GM21367 (cell line): ENCODE measurements around the gene XPNPEP2.

Experiments
- ATAC-seq: cut with Tn5 transposase; IDR thresholded peaks from one replicate; pipeline ENCODE4 v1.9.1; 2021; ENCODE audit not compliant: unreplicated experiment

XPNPEP2 gene

DNA sequence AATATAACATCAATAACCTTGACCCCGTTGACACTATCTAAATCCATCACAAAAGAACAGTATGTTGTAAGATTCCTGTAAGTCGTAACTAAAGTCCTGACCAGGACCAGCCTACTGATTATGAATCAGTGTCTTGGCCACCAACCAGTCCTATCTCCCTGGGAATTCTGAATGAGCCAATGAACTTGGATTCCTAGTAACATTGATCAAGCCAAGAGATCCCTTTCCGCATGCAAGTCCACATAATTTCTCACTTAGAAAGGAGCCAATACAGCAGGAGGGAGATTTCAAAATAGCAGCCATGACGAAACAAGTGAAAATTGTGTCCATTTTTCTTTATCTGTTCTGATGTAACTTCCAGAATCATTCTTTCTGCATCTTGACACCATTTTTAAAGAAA, 9.5 kb downstream of the XPNPEP2 start:
- ATAC-seq: no peak

DNA sequence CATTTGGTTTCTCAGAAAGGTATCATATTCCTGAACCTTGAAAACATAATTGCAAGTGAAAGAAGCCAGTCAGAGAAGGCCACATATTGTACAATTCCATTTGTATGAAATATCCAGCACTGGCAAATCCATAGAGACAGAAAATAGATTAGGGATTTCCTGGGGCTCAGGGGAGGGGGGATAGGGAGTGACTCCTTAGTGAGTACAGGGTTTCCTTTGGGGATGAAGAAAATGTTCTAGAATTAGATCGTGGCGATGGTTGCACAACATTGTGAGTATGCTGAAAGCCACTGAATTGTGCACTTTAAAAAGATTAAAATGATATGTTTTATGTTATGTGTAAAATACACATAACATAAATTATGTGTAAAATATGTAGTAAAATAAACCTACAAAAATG, 10.3 kb downstream of the XPNPEP2 start:
- no peak for ATAC-seq

DNA sequence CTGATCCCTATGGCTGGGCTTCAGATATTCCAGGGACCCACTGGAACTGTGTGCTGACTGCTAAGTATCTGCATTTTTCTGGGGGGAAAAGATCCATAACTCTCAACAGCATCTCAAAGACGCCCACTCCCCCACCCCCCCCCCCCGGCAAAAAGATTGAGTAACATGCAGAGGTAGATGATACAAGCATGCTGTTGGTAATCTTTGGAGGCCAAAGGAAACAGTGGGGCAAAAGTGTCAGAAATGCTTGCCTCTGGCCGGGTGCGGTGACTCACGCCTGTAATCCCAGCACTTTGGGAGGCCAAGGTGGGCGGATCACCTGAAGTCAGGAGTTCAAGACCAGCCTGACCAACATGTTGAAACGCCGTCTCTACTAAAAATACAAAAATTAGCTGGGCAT, 12.2 kb downstream of the XPNPEP2 start:
- no peak for ATAC-seq

DNA sequence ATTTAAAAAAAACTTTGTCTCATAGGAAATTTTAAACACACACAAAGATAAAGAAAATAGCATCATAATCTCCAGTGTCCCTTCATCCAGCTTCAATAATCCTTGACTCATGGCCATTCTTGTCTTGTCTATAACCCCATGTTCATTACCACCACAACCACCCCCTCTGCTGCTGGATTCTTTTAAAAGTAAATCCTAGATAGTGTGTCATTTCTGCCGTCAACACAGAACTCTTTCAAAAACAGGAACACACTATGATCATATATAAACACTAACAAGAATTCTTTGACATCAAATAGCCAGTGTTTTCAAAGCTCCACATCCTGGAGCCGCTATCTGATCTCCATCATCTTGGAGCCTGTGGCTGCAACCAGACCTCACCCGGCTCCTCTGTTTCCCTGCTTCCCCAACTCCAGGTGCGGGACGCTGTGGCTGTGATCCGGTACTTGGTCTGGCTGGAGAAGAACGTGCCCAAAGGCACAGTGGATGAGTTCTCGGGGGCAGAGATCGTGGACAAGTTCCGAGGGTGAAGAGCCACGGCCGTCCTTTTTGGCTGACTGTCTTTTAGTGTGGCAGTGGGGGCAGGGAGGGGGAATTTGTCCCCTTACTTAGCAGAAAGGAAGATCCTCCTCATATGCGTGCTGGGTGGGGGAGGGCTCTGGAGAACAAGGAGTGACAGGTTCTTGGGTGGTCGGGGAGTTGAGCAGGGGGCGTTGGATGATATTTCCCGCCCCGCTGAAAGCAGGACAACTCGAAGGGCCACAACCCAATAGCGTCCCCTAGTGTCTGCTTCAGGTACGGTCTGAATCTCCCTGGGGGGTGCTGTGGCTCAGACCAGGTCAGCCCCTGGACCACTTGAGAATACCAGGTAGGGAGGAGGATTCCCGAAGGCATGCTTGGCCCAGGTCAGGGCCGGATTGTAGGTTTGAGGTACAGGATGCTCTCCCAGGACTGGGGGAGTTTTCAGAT, 15.6 kb downstream of the XPNPEP2 start:
- ATAC-seq: no peak

DNA sequence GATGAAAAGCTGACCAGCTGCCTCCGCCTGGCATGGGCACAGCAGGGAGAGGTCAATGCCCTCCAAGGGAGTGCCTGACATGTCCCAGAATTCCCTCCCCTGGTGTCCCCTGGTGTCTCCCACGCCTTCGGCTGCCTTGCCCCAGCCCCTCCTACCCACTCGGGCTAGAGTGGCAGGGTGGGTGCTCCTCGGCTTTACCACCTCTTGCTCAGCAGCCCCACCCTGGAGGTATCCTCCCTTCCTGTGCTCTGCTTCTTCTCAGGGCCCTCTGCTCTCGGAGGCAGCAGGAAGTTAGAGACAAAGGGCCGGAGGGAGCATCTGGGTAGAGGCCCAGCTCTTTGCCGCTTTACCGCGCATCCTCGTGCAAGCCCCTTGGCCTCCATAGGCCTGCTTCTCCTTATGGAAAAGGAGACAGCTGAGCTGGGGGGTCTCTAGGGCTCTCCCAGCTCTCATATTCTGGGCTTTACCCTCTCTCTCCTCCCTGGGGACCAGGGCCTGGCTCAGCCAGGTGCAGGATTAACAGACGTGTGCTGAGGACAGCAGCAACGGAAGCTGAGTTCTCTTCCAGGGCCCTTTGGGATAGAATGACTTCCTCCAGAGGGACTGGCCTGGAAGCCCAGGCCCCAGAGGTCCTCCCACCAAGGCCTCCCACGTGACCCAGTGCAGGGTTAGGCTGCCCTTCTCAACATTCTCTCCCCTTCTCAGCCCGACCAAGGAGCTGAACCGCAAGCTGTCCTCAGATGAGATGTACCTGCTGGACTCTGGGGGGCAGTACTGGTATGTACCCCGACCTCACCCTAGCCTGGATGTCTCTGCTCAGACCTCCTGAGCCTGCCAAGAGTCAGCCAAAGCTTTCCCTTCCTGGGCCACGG, 17.2 kb downstream of the XPNPEP2 start:
- no peak for ATAC-seq

DNA sequence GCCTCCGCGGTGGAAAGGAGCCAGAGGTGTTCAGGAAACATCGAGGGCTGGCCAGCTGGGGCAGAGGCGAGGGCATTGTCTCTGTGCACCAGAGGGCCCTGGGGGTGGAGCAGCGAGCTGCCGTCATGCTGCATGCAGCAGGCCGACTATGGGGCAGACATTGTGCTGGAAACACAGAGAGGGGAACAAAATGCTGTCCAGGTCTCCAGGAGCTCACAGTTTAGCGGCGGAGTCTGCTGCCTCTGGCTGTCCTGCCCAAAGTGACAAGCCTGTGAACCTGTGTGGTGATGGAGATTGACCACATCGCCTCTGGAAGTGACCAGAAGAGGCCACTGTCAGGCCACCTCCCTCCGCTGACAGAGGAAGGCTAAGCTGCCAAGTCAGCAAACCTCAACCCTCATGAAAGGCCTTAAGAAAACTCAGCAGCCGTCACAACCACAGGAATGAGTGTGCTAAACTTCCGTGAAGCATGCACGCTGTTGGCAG, 20.8 kb downstream of the XPNPEP2 start:
- ATAC-seq: no peak

DNA sequence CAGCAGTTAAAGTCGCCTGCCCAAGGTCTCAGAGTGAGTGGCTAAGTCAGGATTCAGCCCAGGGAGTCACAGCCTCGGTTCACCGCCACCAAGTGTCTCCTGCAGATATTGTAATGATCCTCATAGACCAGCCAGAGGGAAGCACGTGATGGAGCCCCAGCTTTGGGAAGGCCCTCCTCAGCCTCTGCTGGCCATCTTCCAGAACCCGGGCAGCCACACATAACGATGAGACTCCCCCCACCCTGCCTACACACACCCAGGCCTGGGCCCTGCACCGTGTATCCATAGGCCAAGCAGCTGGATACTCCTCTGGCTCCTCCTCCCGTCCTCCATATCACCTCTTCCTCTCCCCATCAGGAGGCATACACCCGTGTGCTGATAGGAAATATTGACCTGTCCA, 21.4 kb downstream of the XPNPEP2 start:
- no peak for ATAC-seq

DNA sequence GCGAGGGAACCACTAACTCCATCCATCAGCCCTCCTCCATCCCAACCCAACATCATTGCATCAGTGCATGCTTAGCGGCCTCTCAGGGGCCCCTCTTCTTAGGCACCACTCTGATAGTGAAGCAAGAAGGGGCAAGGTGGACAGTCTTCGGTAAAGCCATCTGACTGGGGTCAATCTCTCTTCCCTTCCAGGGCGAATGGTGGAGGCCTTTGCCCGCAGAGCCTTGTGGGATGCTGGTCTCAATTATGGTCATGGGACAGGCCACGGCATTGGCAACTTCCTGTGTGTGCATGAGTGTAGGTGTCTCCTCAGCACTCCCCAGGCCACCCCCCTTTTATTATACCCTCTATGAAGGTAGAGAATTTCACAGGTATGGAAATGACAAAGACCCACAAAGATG, 22.2 kb downstream of the XPNPEP2 start:
- ATAC-seq: no peak

DNA sequence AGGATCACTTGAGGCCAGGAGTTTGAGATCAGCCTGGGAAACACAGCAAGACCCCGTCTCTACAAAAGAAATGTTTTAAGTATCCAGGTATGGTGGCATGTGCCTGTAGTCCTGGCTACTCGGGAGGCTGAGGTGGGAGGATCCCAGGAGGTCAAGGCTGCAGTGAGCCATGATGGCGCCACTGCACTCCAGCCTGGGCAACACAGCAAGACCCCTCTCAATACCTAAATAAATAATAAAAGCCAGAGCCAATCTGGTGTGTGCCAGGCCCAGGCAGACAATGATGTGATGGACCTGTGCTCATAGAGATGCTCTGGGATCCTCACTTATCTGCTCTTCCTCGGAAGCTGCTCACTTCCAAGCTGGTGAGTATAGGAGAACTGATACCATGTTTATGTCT, 22.8 kb downstream of the XPNPEP2 start:
- ATAC-seq: no peak

DNA sequence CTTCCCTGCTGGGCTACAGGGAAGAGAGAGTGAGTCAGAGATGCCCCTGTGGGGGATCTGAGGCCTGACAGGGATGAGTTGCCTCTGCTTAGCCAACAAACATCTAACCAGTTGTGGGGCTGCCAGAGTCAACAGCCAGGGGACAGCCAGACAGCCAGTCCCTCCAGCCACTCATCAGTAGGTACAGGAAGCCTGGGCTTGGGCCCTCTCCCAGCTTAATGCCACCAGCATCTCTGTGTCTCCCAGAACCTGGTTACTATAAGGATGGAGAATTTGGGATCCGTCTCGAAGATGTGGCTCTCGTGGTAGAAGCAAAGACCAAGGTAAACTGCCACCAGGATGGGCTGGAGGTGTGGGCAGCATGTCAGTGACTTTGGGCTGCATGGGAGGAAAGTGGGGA, 23.7 kb downstream of the XPNPEP2 start:
- ATAC-seq: no peak

DNA sequence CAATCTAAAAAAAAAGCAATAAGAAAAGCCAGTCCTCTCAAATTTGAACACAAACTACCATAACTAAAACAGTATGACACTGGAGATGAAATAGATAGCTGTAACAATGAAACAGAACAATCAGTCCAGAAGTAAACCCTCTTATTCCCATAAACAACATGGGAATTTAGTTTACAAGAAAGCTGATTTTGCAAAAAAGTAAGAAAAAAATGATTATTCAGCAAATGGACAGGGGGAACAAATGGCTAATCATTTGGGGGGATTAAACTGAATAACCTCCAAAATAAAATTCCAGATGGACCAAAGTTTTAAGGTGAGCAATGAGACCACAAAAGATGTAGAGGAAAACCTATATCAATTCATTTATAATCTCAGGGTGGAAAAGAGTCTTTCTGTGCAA, 24.9 kb downstream of the XPNPEP2 start:
- no peak for ATAC-seq

DNA sequence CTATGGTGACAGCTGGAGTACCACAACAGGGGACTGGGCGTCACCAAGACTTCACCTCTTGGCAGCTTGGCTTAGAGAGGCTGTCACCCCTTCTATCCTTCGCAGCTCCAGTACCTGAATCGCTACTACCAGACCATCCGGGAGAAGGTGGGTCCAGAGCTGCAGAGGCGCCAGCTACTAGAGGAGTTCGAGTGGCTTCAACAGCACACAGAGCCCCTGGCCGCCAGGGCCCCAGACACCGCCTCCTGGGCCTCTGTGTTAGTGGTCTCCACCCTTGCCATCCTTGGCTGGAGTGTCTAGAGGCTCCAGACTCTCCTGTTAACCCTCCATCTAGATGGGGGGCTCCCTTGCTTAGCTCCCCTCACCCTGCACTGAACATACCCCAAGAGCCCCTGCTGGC, 29.4 kb downstream of the XPNPEP2 start:
- no peak for ATAC-seq

DNA sequence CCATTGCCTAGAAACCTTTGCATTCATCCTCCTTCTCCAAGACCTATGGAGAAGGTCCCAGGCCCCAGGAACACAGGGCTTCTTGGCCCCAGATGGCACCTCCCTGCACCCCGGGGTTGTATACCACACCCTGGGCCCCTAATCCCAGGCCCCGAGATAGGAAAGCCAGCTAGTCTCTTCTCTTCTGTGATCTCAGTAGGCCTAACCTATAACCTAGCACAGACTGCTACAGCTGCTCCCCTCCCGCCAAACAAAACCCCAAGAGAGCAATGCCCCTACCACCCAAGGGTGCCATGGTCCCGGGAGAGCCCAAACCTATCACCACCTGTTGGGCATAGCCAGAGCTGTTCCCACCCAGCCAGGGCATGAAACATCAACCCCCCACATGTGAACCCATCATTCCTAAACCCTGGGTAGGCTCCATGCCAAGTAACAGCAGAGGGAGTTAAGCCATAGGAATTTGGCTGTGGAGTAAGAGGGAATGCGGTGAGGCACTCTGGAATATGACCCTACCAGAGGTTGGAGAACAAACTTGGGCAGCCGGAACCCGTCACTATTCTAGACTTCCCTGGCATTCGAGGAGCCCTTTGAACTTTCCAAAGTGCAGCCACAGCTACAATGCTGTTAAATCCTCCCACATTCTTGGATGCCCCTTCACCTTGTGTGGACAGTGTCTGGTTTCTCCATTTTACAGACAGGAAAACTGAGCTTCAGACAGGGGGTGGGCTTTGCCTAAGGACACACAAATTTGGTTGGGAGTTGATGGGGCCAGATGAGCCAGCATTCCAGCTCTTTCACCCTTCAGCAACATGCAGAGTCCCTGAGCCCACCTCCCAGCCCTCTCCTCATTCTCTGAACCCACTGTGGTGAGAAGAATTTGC, 30.0 kb downstream of the XPNPEP2 start:
- no peak for ATAC-seq

DNA sequence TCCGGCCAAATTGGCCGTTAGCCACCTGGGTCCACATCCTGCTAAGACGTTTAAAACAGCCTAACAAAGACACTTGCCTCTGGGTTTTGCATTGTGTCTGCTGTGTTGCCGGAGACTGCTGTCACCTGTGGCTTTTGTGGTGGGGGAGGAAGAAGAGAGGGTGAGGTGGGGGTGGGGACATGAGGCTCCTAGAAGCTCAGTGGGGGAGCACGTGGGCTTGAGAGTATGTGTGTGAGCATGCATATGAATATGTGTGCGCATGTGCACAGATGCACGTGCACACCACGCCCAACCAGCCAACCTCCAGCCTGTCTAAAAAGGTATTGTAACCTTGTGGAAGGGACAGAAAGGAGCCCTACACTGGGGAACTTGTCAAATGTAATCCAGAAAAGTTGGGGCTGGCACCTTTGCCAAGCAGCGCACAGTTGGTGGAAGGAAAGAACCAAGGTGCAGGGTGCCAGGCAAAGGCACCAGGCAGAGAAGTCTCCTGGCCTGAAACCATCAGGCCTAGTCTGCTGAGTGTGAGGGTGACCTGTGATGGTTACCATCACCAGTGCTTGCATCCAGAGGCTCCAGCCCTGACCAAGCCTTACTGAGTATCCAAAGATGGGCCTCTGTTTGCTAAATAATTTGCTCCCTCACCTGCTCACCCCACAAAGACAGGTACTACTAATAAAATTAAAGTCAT, 30.8 kb downstream of the XPNPEP2 start:
- ATAC-seq: peak; percentile 40

DNA sequence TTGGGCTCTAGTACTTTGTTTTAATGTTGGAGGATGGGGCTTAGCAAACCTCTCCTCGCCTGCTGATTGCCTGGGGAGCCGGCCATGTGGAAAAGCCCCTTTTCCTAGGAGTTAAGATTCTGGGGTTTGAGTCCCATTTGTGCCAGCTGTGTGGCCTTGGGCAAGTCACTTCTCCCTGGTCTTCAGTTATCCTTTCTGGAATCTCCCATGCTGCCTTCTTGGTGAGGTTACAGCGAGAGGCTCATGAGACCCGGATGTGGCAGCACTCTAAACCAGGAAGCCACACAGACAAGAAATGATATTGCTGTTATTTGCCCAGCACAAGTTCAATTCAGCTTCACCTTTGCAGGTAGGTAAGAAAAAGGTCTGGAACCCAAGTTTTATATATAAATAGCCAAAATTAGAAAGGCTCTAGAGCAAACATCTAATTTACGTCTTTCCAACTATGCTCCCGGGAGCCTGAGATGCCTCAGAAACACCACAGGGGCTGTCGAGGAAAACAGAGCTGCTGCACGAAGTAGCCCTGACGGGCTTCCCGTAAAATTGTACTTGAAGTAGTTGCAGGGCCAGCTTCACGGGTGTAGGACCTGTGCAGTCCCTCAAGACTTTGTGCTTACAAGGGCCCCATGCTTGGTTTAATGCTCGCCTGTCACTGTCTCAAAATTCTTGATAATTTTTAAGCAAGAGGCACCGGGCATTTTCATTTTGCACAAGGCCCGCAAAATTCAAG, 32.7 kb downstream of the XPNPEP2 start:
- ATAC-seq: no peak

DNA sequence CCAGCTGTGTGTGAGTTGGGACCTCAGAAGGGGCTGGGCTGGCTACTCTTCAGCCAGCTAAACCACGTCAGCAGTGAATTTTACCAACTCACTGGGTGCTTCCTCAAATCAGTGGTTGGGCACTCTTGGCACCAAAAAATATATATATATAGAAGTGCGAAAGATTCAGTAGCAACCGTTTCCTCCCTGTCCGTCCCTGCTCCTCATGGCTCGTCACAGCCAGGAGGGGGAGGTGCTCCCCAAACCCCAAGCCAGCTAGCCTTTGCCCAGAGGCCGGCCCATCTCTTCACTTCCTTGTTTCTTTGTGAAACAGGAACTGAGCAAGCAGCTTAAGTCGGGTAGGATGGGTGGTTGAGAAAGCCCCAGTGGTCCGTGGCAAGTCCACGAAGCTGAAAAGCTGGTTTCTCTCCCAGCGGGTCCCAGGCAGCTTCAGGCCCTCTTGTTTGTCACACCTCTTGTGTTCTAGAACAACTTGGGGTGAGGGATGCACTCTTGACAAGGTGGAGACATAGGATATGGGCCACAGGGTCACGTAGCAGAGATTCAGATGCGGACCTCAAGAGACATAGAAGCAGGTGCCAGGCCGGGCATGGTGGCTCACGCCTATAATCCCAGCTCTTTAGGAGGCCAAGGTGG, 34.1 kb downstream of the XPNPEP2 start:
- ATAC-seq: peak; percentile 66

DNA sequence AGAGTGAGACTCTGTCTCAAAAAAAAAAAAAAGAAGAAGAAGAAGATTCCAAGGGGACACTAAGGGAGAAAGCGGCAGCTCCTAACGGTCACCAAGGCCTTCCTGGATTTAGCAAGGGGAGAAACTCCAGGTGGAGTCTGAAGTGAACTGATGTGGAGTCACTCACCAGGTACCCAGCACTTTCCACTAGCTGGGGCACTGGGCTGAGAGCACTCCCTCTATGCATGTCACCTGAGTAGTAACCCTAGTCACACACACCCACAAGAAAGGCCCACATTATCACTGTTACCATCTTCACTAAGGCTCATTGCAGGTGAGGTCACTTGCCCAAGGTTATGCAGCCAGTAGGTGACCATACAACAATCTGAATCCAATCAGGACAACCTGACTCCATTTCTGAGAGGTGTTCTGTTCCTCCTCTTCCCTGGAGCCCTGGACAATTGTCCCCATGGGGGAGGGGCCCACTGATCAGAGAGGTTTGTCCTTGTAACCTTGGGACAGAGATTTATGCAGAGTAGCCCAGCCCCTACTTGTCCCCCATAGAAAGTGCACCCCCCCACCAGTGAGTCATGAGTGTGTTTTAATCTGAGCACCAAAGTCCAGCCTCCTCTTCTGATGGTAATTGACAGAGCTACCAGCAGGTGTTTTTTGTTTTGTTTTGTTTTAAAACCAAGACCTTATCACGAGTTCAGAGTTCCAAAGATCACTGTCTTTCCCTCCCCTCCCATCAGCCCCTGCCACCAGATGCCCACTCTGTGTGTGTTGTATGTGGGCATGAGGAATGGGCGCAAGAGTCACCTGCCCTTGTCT, 35.1 kb downstream of the XPNPEP2 start:
- ATAC-seq: no peak
